Cardiac muscle cell (in vitro differentiated cells and primary cell): ENCODE data around the gene NUDT6. TPM values are rescaled to one million over a fixed set of nuclear protein-coding genes. Genes with fewer than 3 reads are reported as not detected.
"Not testable (repeated sequence)": the region's sequence is repeated elsewhere in the genome, so short reads cannot be mapped to it uniquely, and the experiment has no call there.

ENCODE experiments used
- DNase-seq, 2 donors: peaks; one replicate each; pipeline versions ENCODE4 v3.0.0 to v3.0.0-alpha.2; 2010 to 2017; ENCODE audit warnings: low read depth in 1 of 2, low spot score in 1 of 2
- H3K27ac ChIP-seq: fragments of 200-600 bp; sonication (generic); 2 replicates; pipeline ENCODE4 v1.5.1; 2016
- H3K27me3 ChIP-seq: fragments of 200-600 bp; sonication (generic); 2 replicates; pipeline ENCODE4 v1.6.0; 2016; ENCODE audit warnings: control low read depth
- H3K36me3 ChIP-seq: fragments of 200-600 bp; sonication (generic); 2 replicates; pipeline ENCODE4 v1.5.1; 2016; ENCODE audit warnings: control low read depth
- H3K4me1 ChIP-seq: fragments of 200-600 bp; sonication (generic); 2 replicates; pipeline ENCODE4 v1.8.1; 2017; ENCODE audit warnings: low read depth, mild to moderate bottlenecking, mixed run types
- H3K4me3 ChIP-seq: fragments of 200-600 bp; sonication (generic); 2 replicates; pipeline ENCODE4 v1.5.1; 2016; ENCODE audit warnings: mild to moderate bottlenecking
- H3K9me3 ChIP-seq: fragments of 200-600 bp; sonication (generic); 2 replicates; pipeline ENCODE4 v1.5.1; 2017; ENCODE audit warnings: low read depth, mild to moderate bottlenecking, control low read depth
- CTCF ChIP-seq: IDR thresholded peaks from 2 replicates; pipeline ENCODE4 v1.5.1; 2012; ENCODE audit warnings: low read depth, mild to moderate bottlenecking, low read length
- polyA plus RNA-seq: library from polyadenylated mRNA; unstranded; fragments of >200 nt; fragmentation: Nextera tagmentation; extraction: Ambion mirVana; gene quantifications from 2 replicates; pipeline ENCODE4 v1.2.1, GENCODE V29; 2016
- total RNA-seq: library from RNA; depleted of rRNA; stranded (reverse); fragments of >200 nt; gene quantifications from 2 replicates; pipeline ENCODE4 v1.2.3, GENCODE V29; 2016

NUDT6 gene
- total and polyA plus RNA-seq, 2 experiments from 2014 or later = 26.3 to 32.3 TPM

- Histone ChIP-seq H3K27ac (no peak overlapping the region), H3K27me3 (no peaks in the 10 kb centered on the region), H3K9me3 (no peaks in the 10 kb centered on the region), H3K36me3 (no peaks in the 10 kb centered on the region), H3K4me3 (no peak overlapping the region), H3K4me1 (no peaks in the 10 kb centered on the region)
- DNase-seq = no peak
- TF ChIP-seq CTCF = no peak
These were observed 46.4 kb downstream of the NUDT6 start for GRCh38 chr4:122875949-122876348.

GRCh38 chr4:122873821-122874593 is 48.4 kb downstream of the NUDT6 start:
- no peak overlapping the region for H3K4me3 ChIP-seq
- no peak overlapping the region for H3K27ac ChIP-seq
- no peaks in the 10 kb centered on the region for H3K9me3 ChIP-seq
- peak in 1 of 2 donors; percentile 90 for DNase-seq
- TF ChIP-seq CTCF = no peak
- H3K4me1 ChIP-seq = no peaks in the 10 kb centered on the region
- no peaks in the 10 kb centered on the region for H3K36me3 ChIP-seq
- no peaks in the 10 kb centered on the region for H3K27me3 ChIP-seq

- Histone ChIP-seq H3K4me3 (no peak overlapping the region), H3K36me3 (no peaks in the 10 kb centered on the region), H3K27me3 (no peaks in the 10 kb centered on the region), H3K4me1 (no peaks in the 10 kb centered on the region), H3K27ac (no peak overlapping the region), H3K9me3 (no peaks in the 10 kb centered on the region)
- no peak for TF ChIP-seq CTCF
- DNase-seq = no peak
These were observed 49.3 kb downstream of the NUDT6 start for GRCh38 chr4:122873146-122873545.

GRCh38 chr4:122868235-122868634 is 54.2 kb downstream of the NUDT6 start:
- not testable (repeated sequence) for H3K36me3 ChIP-seq, H3K4me1 ChIP-seq, H3K9me3 ChIP-seq, H3K4me3 ChIP-seq, H3K27me3 ChIP-seq, DNase-seq, H3K27ac ChIP-seq

- Histone ChIP-seq H3K4me1 (no peaks in the 10 kb centered on the region), H3K36me3 (no peaks in the 10 kb centered on the region), H3K9me3 (no peaks in the 10 kb centered on the region), H3K27ac (no peak overlapping the region), H3K27me3 (no peaks in the 10 kb centered on the region), H3K4me3 (no peak overlapping the region)
- DNase-seq = peak in 1 of 2 donors; percentile 37
- no peak for TF ChIP-seq CTCF
These were observed 57.0 kb downstream of the NUDT6 start for GRCh38 chr4:122865425-122865824.

- no peaks in the 10 kb centered on the region for H3K9me3 ChIP-seq
- no peak overlapping the region for H3K27ac ChIP-seq
- no peaks in the 10 kb centered on the region for H3K36me3 ChIP-seq
- H3K27me3 ChIP-seq = no peaks in the 10 kb centered on the region
- no peak overlapping the region for H3K4me3 ChIP-seq
- TF ChIP-seq CTCF = no peak
- H3K4me1 ChIP-seq = no peaks in the 10 kb centered on the region
- DNase-seq = peak in 1 of 2 donors; percentile 18
These were observed 58.8 kb downstream of the NUDT6 start for GRCh38 chr4:122863639-122864038.
